SK-N-SH treated with all-trans-retinoic acid at 6 μM for 48 hours (cell line): Measurements from ENCODE around the gene MIEF2.
"Not testable (repeated sequence)": the region's sequence is repeated elsewhere in the genome, so short reads cannot be mapped to it uniquely, and the experiment has no call there.

ENCODE experiments used
- ATAC-seq: fragments of 200-7000 bp; cut with Tn5 transposase; 3 replicates; pipeline ENCODE4 v1.9.1; 2020; ENCODE audit warnings: mild to moderate bottlenecking, moderate library complexity
- BACH2 ChIP-seq: fragments of 250-450 bp; sonication (Bioruptor Pico); IDR thresholded peaks from 2 replicates; pipeline ENCODE4 v1.9.0; 2021; ENCODE audit warnings: mild to moderate bottlenecking, borderline replicate concordance
- CSDC2 ChIP-seq: fragments of 250-450 bp; sonication (Bioruptor Pico); IDR thresholded peaks from 2 replicates; pipeline ENCODE4 v1.5.0; 2020; ENCODE audit warnings: mild to moderate bottlenecking, moderate library complexity
- GLIS3 ChIP-seq: fragments of 250-450 bp; sonication (Bioruptor Pico); IDR thresholded peaks from 2 replicates; pipeline ENCODE4 v1.5.0; 2020; ENCODE audit warnings: mild to moderate bottlenecking, moderate library complexity
- ISL1 ChIP-seq: fragments of 250-450 bp; sonication (Bioruptor Pico); IDR thresholded peaks from 2 replicates; pipeline ENCODE4 v2.1.2; 2022; ENCODE audit warnings: mild to moderate bottlenecking, moderate library complexity
- PPARA ChIP-seq: fragments of 250-450 bp; sonication (Bioruptor Pico); IDR thresholded peaks from 2 replicates; pipeline ENCODE4 v1.5.0; 2020; ENCODE audit warnings: mild to moderate bottlenecking, borderline replicate concordance
- RARB ChIP-seq: fragments of 250-450 bp; sonication (Bioruptor Pico); IDR thresholded peaks from 2 replicates; pipeline ENCODE4 v1.8.0; 2021; ENCODE audit warnings: mild to moderate bottlenecking, moderate library complexity
- SNAI2 ChIP-seq: fragments of 250-450 bp; sonication (Bioruptor Pico); IDR thresholded peaks from 2 replicates; pipeline ENCODE4 v1.5.0; 2020; ENCODE audit warnings: mild to moderate bottlenecking, moderate library complexity
- TCF4 ChIP-seq: fragments of 250-450 bp; sonication (Bioruptor Pico); IDR thresholded peaks from 2 replicates; pipeline ENCODE4 v1.8.0; 2021; ENCODE audit warnings: mild to moderate bottlenecking, moderate library complexity, borderline replicate concordance
- ZC3H10 ChIP-seq: fragments of 250-450 bp; sonication (Bioruptor Pico); IDR thresholded peaks from 2 replicates; pipeline ENCODE4 v1.5.1; 2021; ENCODE audit warnings: mild to moderate bottlenecking, moderate library complexity
- ZFP30 ChIP-seq: fragments of 450-650 bp; formaldehyde crosslinking; IDR thresholded peaks from 2 replicates; pipeline ENCODE4 v1.5.0; 2022; ENCODE audit warnings: mild to moderate bottlenecking, moderate library complexity
- ZNF565 ChIP-seq: fragments of 450-650 bp; formaldehyde crosslinking; conservative IDR thresholded peaks from 2 replicates; pipeline ENCODE4 v1.5.0; 2020; ENCODE audit warnings: low read depth, mild to moderate bottlenecking, moderate library complexity
- ZNF70 ChIP-seq: fragments of 450-650 bp; formaldehyde crosslinking; IDR thresholded peaks from 2 replicates; pipeline ENCODE4 v1.5.0; 2020; ENCODE audit warnings: mild to moderate bottlenecking, moderate library complexity
- ZNF8 ChIP-seq: fragments of 450-650 bp; formaldehyde crosslinking; IDR thresholded peaks from 2 replicates; pipeline ENCODE4 v1.5.0; 2020; ENCODE audit warnings: mild to moderate bottlenecking, moderate library complexity
- TF ChIP-seq, protein P1 (sequence below): fragments of 250-450 bp; sonication (Bioruptor Pico); IDR thresholded peaks from 2 replicates; pipeline ENCODE4 v1.8.0; 2020; ENCODE audit warnings: mild to moderate bottlenecking, moderate library complexity, borderline replicate concordance
- TF ChIP-seq, protein P2 (sequence below): fragments of 250-450 bp; sonication (Bioruptor Pico); IDR thresholded peaks from 2 replicates; pipeline ENCODE4 v1.8.0; 2021; ENCODE audit warnings: low read depth, mild to moderate bottlenecking, moderate library complexity, borderline replicate concordance
- TF ChIP-seq, protein P3 (sequence below): fragments of 250-450 bp; sonication (Bioruptor Pico); IDR thresholded peaks from 2 replicates; pipeline ENCODE4 v1.5.1; 2020; ENCODE audit warnings: low read depth, mild to moderate bottlenecking, moderate library complexity
- TF ChIP-seq, protein P4 (sequence below): fragments of 250-450 bp; sonication (Bioruptor Pico); IDR thresholded peaks from 2 replicates; pipeline ENCODE4 v1.5.0; 2020; ENCODE audit warnings: mild to moderate bottlenecking, moderate library complexity

Gene MIEF2, protein sequence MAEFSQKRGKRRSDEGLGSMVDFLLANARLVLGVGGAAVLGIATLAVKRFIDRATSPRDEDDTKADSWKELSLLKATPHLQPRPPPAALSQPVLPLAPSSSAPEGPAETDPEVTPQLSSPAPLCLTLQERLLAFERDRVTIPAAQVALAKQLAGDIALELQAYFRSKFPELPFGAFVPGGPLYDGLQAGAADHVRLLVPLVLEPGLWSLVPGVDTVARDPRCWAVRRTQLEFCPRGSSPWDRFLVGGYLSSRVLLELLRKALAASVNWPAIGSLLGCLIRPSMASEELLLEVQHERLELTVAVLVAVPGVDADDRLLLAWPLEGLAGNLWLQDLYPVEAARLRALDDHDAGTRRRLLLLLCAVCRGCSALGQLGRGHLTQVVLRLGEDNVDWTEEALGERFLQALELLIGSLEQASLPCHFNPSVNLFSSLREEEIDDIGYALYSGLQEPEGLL

DNA sequence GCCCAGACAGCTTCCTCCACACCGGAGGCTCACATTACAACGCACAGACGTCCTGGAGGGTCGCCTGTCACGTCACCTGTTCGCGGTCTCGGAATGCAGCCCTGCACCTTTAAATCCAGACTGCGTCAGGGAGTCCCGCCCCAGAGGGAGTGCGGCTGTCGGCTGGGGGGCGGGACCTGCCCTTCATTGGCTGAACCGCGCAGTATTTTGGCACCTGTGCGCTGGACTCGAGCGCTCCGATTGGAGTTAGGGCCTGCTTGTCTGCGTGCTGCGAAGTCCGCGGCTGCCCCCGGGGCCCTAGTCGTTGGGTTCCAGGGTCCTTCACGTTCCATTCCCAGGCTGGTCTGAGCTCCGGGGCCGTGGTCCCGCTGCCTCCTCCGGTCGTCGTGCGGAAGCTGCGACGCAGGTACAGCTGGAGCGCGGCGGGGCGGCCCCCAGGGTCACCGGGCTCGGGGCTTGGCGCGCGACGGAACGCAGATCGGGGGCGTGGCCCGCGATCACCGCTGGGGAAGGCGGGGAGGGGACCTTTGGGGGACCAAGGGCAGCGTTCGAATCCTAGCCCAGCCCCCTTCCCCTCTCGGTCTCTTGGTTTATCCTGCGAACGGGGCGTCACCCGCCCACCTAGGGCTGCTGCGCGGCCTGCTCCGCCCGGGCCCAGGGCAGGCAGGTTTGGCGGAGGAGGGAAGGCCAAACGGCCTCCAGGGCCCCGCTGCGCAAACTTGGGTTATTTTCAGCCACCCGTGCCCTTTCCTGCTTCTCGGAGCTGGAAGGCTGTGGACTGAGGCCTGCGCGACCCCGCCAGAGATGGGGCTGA, at the start of gene MIEF2:
TSS of gene MIEF2 (plus strand) at position 331 of the 814 bp plus-strand sequence. CDS start 2,059 bp downstream, outside the sequence.
- peak; percentile 88 for ATAC-seq
- TF ChIP-seq RARB (no peak), BACH2 (CRISPR knock-in tag) (no peak), ISL1 (CRISPR knock-in tag) (no peak), CSDC2 (CRISPR knock-in tag) (no peak)
- TF ChIP-seq, protein P1, sequence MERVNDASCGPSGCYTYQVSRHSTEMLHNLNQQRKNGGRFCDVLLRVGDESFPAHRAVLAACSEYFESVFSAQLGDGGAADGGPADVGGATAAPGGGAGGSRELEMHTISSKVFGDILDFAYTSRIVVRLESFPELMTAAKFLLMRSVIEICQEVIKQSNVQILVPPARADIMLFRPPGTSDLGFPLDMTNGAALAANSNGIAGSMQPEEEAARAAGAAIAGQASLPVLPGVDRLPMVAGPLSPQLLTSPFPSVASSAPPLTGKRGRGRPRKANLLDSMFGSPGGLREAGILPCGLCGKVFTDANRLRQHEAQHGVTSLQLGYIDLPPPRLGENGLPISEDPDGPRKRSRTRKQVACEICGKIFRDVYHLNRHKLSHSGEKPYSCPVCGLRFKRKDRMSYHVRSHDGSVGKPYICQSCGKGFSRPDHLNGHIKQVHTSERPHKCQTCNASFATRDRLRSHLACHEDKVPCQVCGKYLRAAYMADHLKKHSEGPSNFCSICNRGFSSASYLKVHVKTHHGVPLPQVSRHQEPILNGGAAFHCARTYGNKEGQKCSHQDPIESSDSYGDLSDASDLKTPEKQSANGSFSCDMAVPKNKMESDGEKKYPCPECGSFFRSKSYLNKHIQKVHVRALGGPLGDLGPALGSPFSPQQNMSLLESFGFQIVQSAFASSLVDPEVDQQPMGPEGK: no peak
- TF ChIP-seq, protein P2, sequence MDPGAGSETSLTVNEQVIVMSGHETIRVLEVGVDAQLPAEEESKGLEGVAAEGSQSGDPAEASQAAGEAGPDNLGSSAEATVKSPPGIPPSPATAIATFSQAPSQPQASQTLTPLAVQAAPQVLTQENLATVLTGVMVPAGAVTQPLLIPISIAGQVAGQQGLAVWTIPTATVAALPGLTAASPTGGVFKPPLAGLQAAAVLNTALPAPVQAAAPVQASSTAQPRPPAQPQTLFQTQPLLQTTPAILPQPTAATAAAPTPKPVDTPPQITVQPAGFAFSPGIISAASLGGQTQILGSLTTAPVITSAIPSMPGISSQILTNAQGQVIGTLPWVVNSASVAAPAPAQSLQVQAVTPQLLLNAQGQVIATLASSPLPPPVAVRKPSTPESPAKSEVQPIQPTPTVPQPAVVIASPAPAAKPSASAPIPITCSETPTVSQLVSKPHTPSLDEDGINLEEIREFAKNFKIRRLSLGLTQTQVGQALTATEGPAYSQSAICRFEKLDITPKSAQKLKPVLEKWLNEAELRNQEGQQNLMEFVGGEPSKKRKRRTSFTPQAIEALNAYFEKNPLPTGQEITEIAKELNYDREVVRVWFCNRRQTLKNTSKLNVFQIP: no peak
- TF ChIP-seq, protein P3, sequence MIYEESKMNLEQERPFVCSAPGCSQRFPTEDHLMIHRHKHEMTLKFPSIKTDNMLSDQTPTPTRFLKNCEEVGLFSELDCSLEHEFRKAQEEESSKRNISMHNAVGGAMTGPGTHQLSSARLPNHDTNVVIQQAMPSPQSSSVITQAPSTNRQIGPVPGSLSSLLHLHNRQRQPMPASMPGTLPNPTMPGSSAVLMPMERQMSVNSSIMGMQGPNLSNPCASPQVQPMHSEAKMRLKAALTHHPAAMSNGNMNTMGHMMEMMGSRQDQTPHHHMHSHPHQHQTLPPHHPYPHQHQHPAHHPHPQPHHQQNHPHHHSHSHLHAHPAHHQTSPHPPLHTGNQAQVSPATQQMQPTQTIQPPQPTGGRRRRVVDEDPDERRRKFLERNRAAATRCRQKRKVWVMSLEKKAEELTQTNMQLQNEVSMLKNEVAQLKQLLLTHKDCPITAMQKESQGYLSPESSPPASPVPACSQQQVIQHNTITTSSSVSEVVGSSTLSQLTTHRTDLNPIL (CRISPR knock-in tag): no peak

DNA sequence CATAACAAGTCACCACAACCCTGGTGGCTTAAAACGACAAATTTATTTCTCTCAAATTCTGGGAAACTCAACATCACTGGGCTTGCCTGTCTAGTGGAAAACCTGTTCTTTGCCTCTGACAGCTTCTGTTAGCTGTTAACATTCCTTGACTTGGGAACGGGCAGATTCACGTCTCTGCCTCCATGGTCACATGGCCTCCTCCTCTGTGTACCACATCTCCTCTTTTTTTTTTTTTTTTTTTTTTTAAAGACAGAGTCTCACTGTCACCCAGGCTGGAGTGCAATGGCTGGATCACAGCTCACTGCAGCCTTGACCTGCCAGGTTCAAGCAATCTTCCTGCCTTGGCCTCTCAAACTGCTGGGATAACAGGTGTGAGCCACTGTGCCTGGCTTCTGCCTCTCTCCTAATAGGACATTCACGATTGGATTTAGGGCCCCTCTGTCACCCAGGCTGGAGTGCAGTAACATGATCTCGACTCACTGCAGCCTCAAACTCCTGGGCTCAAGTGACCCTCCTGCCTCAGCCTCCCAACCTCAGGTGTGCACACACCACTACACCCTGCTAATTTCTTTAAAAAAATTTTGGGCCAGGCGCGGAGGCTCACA, 46.7 kb upstream of the MIEF2 start:
- TF ChIP-seq CSDC2 (CRISPR knock-in tag) (no peak), PPARA (CRISPR knock-in tag) (no peak), ISL1 (CRISPR knock-in tag) (no peak), ZNF565 (no peak), GLIS3 (CRISPR knock-in tag) (no peak), SNAI2 (CRISPR knock-in tag) (no peak), ZNF70 (CRISPR knock-in tag) (no peak), ZNF8 (CRISPR knock-in tag) (no peak), ZFP30 (CRISPR knock-in tag) (no peak)
- TF ChIP-seq, protein P2: no peak
- ATAC-seq: no peak

DNA sequence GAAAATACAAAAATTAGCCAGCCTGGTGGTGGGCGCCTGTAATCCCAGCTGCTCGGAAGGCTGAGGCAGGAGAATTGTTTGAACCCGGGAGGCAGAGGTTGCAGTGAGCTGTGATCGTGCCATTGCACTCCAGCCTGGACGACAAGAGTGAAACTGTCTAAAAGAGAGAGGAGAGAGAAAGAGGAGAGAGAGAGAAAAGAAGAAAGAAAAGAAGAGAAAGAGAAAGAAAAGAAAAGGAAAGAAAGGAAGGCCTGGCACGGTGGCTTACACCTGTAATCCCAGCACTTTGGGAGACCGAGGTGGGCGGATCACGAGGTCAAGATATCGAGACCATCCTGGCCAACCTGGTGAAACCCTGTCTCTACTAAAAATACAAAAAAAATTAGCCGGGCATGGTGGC, 43.6 kb upstream of the MIEF2 start:
- ATAC-seq: not testable (repeated sequence)

DNA sequence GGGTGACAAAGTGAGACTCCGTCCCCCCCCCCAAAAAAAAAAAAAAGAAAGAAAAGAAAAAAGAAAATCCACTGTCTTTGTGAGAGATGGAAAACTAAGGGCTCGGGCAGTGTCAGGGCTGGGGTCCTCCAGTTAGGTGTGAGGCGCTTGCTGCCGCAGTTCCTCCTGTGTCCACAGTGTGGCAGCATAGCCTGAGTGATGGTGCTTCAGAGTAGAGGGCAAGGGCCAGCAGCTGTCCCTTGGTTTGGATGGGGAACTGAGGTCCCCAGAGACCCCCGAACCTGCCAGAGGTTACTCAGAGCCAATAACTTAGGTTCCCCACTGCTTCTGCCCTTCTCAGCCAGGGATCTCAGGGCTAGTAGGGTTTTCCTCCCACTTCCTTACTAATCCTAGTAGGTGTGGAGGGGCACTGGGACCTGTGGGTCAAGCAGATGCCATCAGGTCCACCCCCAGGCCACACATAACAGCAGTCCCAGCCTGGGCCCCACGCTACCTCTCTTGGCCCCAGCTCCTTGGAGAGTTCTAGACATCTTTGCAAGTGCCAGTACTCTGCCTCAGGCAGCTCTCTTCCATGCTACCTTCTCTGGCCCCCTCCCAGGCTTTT, 42.9 kb upstream of the MIEF2 start:
- TF ChIP-seq, protein P3 (CRISPR knock-in tag): no peak
- no peak for TF ChIP-seq GLIS3 (CRISPR knock-in tag)
- TF ChIP-seq, protein P4, sequence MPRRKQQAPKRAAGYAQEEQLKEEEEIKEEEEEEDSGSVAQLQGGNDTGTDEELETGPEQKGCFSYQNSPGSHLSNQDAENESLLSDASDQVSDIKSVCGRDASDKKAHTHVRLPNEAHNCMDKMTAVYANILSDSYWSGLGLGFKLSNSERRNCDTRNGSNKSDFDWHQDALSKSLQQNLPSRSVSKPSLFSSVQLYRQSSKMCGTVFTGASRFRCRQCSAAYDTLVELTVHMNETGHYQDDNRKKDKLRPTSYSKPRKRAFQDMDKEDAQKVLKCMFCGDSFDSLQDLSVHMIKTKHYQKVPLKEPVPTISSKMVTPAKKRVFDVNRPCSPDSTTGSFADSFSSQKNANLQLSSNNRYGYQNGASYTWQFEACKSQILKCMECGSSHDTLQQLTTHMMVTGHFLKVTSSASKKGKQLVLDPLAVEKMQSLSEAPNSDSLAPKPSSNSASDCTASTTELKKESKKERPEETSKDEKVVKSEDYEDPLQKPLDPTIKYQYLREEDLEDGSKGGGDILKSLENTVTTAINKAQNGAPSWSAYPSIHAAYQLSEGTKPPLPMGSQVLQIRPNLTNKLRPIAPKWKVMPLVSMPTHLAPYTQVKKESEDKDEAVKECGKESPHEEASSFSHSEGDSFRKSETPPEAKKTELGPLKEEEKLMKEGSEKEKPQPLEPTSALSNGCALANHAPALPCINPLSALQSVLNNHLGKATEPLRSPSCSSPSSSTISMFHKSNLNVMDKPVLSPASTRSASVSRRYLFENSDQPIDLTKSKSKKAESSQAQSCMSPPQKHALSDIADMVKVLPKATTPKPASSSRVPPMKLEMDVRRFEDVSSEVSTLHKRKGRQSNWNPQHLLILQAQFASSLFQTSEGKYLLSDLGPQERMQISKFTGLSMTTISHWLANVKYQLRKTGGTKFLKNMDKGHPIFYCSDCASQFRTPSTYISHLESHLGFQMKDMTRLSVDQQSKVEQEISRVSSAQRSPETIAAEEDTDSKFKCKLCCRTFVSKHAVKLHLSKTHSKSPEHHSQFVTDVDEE (CRISPR knock-in tag): no peak
- no peak for TF ChIP-seq ZC3H10 (CRISPR knock-in tag)
- no peak for TF ChIP-seq TCF4 (CRISPR knock-in tag)
- ATAC-seq: peak; percentile 94
